GM20000 (cell line): ENCODE measurements around the gene LRRC8E.

Source experiments
- DNase-seq: peaks from one replicate; pipeline ENCODE4 v3.0.0; 2012; ENCODE audit warnings: low spot score
- TF ChIP-seq, protein P1 (sequence below): IDR thresholded peaks from 2 replicates; pipeline ENCODE4 v1.5.1; 2012; ENCODE audit warnings: mild to moderate bottlenecking, control low read depth; ENCODE audit errors: extremely low read depth, missing control alignments

LRRC8E gene

DNA sequence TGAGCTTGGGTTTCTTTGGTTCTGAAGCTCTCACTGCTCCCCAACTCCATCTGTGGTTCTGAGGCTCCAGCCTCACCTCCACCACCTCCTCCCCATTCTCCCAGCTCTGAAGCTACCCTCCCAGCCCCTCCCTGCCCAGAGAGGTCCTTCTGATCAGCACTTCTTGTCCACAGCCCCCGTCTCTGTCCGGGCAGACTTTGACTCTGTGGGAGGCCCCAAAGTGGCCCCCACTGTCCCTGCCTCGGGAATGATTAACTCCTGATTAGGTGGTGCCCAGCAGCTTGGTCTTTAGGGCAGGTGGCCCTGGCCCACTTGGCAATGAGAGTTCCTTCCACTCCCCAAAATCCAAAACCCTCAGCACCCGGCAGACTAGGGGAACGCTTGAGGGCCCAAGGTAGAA is 43.9 kb upstream of the LRRC8E start:
- no peak for DNase-seq
- TF ChIP-seq, protein P1, sequence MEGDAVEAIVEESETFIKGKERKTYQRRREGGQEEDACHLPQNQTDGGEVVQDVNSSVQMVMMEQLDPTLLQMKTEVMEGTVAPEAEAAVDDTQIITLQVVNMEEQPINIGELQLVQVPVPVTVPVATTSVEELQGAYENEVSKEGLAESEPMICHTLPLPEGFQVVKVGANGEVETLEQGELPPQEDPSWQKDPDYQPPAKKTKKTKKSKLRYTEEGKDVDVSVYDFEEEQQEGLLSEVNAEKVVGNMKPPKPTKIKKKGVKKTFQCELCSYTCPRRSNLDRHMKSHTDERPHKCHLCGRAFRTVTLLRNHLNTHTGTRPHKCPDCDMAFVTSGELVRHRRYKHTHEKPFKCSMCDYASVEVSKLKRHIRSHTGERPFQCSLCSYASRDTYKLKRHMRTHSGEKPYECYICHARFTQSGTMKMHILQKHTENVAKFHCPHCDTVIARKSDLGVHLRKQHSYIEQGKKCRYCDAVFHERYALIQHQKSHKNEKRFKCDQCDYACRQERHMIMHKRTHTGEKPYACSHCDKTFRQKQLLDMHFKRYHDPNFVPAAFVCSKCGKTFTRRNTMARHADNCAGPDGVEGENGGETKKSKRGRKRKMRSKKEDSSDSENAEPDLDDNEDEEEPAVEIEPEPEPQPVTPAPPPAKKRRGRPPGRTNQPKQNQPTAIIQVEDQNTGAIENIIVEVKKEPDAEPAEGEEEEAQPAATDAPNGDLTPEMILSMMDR, result no peak

DNA sequence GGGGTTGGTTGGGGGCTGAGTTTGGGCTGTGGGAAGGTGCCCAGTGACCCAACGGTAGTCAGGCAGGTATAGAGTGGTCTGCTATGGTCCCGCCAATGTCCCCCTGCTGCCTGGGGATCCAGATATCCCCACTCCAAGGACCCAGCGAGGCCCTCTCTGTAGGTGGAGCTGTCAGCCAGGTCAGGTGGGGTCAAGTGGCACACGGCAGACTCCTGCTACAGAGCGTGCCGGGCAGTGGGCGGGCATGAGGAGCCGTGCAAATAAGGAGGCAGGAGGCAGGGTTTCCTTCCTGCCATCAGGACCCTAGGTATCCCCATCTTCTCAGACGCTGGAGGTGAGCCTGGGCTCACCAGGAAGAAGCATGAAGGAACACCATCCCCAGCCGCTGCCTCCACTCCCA is 43.4 kb upstream of the LRRC8E start:
- TF ChIP-seq, protein P1, result no peak
- DNase-seq, result no peak

DNA sequence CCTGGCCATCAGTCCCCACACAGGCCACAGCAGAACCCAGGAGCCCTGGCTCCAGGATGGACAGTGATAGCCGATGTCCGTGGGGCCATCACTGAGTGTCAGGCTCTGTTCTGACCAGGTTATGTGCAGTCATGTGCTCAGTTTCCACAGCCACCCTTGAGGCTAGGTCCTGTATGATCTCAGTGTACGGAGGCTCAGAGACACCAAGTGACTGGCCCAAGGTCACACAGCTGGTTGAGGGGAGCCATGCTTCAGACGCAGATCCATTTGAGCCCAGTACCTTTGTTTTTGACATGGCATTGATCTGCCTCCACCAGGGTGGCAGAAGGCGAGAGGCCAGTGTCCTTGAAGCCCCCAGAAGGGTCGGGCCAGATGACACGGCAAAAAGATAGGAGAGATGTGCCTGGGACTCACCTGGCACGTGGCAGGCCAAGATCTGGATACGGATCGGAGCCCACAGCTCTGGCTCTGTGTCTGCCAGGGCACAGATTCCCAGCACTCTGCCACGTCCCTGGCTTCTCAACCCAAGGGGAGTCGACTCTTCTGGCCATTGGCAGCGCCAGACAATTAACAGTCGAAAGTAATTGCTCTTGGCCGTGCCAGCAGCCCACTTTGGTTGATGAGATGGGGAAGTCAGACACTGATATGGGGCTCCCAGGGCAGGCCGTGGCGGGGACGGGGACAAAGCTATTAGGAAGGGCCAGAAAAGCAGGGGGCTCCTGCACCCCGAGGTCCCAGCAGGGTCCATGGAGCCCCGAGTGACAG is 42.7 kb upstream of the LRRC8E start:
- TF ChIP-seq, protein P1, result no peak
- no peak for DNase-seq

GRCh38 chr19:7846155-7846646 is 42.1 kb upstream of the LRRC8E start:
- TF ChIP-seq, protein P1, result no peak
- DNase-seq, result no peak

GRCh38 chr19:7847664-7848063 is 40.6 kb upstream of the LRRC8E start:
- TF ChIP-seq, protein P1, result no peak
- no peak for DNase-seq

DNA sequence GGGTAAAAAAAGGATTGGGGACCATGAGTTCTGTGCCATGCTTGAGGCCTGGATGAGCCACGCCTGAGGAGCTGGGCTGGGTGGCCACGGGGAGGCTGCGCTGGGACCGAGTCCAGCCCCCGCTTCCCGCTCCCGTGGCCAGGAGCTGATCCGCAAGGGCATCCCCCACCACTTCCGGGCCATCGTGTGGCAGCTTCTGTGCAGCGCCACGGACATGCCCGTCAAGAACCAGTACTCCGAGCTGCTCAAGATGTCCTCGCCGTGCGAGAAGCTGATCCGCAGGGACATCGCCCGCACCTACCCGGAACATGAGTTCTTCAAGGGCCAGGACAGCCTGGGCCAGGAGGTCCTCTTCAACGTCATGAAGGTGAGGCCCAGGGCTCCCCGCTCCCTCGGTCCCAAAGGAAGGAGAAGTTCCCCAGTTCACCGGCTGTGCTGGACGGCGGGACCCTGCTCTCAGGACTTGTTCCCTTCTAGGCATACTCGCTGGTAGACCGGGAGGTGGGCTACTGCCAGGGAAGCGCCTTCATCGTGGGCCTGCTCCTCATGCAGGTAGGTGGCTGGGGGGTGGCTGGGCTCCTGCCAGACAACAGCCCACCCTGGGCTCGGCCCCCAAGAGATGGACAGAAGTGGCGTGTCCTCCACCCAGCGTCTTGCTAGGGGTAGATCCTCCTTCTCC is 39.4 kb upstream of the LRRC8E start:
- no peak for DNase-seq
- TF ChIP-seq, protein P1, result no peak

- TF ChIP-seq, protein P1, result no peak
- no peak for DNase-seq
These were observed 38.7 kb upstream of the LRRC8E start for GRCh38 chr19:7849631-7849999.
